Measurements from ENCODE around the gene INSM1. TPM values are rescaled to one million over a fixed set of nuclear protein-coding genes. Genes with fewer than 3 reads are reported as not detected.
A peak's percentile ranks its signal among the peaks of the same experiment; 100 is the strongest.

The INSM1 gene
- total and polyA plus RNA-seq, 10 of the 15 experiments (the other 5 are each of a cell fraction or from before 2014, with no cell fraction given): 0.03 to 0.11 (median 0.04) TPM; not detected in 7

- ChIA-PET SMC1A (ENCODE audit: uncharacterized antibody, unreplicated experiment) (no interaction called here), POLR2A (no interaction called here), RAD21 (ENCODE audit: unreplicated experiment) (no interaction called here), CTCF (no interaction called here)
- DNase-seq (ENCODE audit: low read depth, low spot score) (no peak), FAIRE-seq (no peak), ATAC-seq (no peak; the same call in 2 of the 3 replicates)
- Histone ChIP-seq H3K36me3 (ENCODE audit: control insufficient read depth in 2 of 2, insufficient read depth in 2 of 2, low read length in 1 of 2) (no peaks in the 10 kb centered on the region), H4K20me1 (ENCODE audit: control insufficient read depth, insufficient read depth) (no peaks in the 10 kb centered on the region), H3K9ac (ENCODE audit: control insufficient read depth, insufficient read depth, low read length) (no peak overlapping the region), H3K4me2 (ENCODE audit: control insufficient read depth, insufficient read depth) (no peak overlapping the region), H3K4me3 (no peak overlapping the region), H3K27me3 (replicated peaks in 1 of 2; ENCODE audit: control insufficient read depth in 2 of 2, insufficient read depth in 2 of 2, low read length in 1 of 2) (peaks cover 18 to 37% of the 10 kb centered on the region in 2 experiments), H3K27ac (ENCODE audit: control insufficient read depth, insufficient read depth) (no peak overlapping the region), H2AFZ (ENCODE audit: control insufficient read depth, low read depth, low read length) (no peak overlapping the region), H3K79me2 (ENCODE audit: control insufficient read depth, insufficient read depth, low read length) (no peaks in the 10 kb centered on the region), H3K9me3 (replicated peaks; ENCODE audit: control insufficient read depth, insufficient read depth, low read length) (no peaks in the 10 kb centered on the region), H3K4me1 (ENCODE audit: control insufficient read depth, insufficient read depth, low read length) (no peaks in the 10 kb centered on the region)
- WGBS (ENCODE audit: insufficient coverage, insufficient replicate concordance, low lambda C conversion rate, missing lambda C conversion rate): 18% methylated on average over 60 of the region's 70 CpGs
- intact Hi-C loops (cut with micrococcal nuclease; ENCODE audit: unreplicated experiment) (loop anchor here (10.0 kb wide), 2 partner anchors 121 to 279 kb away; no protein-coding TSS in a partner anchor), in situ Hi-C loops (cut with MboI) (loop anchor here (5.0 kb wide), 1 partner anchor 203 kb away; no protein-coding TSS in a partner anchor)
- BruUV-seq (replicated peaks): no TSS peak
- TF ChIP-seq BHLHE40 (IDR thresholded peaks at IDR 0.05; ENCODE audit: borderline replicate concordance in 1 of 2, low read depth in 2 of 2, low read length in 1 of 2): peak in 1 of 2 experiments; percentile 19; a peak in 1 of 4 replicates
- no peak for TF ChIP-seq NR2C2 (IDR thresholded peaks at IDR 0.05; ENCODE audit: borderline replicate concordance, control insufficient read depth, insufficient read length, low read depth)
- 0 out of 2 replicates have a peak, but pooled peaks have one; percentile 13 for TF ChIP-seq NR2F1 (conservative IDR thresholded peaks at IDR 0.05)
- TF ChIP-seq EP300 (IDR thresholded peaks at IDR 0.05; ENCODE audit: borderline replicate concordance in 1 of 2, control insufficient read depth in 1 of 2, low read depth in 2 of 2, low read length in 2 of 2): no peak
These were observed 3.9 kb upstream of the INSM1 start for GRCh38 chr20:20363799-20364592.

Data from GM12878 (cell line).